HG03354 (cell line): ENCODE data around the gene ENTHD1.

ENCODE experiments used
- ATAC-seq: cut with Tn5 transposase; IDR thresholded peaks from one replicate; pipeline ENCODE4 v1.9.1; 2021; ENCODE audit warnings: mild to moderate bottlenecking; ENCODE audit not compliant: unreplicated experiment, poor library complexity, severe bottlenecking

Gene ENTHD1

DNA sequence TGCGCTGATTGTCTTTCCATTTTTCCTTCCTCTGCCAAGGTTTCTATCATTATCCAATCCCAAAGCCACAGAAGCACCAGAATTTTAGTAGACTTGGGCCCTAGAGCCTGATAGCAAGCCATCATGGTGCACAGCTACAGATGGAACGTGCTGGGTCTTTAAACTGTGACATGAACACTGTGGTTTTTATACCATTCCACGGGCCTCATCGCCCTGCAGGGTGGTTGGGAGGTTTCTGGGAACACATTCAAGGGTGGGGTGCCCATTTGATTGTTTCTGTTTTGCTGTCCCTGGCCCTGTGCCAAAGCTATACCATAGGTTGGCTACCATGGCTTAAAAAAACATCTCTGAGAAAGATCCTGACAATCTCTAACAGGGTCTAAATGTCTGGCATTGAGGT is 171.1 kb downstream of the ENTHD1 start:
- no peak for ATAC-seq

DNA sequence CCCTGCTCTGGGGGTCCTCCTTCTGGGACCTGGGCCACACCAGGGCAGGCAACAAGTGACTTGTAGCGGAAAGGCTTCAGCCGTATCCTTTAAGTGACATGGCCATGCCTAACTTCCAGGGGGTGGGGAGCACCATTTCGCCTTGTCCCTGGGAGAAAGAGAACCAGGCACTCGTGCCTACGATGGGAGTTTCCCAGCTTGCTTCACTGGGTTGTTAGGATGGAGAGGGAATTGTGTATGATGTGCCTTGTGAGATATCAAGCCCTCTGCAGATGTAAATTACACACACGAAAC is 171.6 kb downstream of the ENTHD1 start:
- ATAC-seq = no peak

DNA sequence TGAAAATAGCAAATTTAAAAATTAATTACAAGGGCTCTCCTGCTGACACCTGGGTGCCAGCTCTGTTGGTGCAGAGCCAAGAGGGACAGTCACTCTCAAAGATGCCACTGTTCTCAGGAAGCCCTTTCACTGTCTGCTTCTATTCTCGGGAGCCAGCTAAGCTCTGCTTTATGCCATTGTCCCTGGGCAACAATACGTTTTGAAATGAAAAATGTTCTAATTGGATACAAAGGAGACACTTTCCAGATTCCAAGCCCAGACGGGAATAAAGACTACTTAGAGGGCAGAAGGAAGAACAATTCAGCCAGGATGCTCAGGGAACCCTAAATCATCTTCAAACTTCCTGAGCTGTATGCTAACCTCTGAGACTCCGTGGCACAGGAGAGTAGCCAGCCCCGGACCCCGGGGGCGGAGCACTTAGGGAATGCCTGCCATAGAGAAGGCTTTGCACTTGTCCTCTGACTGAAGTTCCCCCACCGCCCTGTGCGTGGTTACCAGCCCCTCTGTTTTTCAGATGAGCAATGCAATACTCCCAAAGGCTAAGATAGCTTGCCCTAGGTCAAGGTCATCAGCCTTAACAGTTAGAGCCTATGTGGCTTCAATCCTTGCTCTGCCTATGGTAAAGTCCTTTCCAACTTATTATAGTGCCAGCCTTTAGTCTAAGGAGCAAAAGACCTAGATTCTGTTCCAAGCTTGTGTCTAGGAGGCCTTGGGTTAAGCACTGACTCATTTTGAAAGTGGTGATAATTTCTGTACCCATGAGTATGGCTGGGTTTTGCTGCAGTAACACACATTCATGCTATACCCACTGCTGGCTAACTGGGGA is 172.1 kb downstream of the ENTHD1 start:
- ATAC-seq = no peak

GRCh38 chr22:39719559-39720450 is 173.8 kb downstream of the ENTHD1 start:
- no peak for ATAC-seq

GRCh38 chr22:39718921-39719475 is 174.6 kb downstream of the ENTHD1 start:
- ATAC-seq = no peak

GRCh38 chr22:39718206-39718605 is 175.4 kb downstream of the ENTHD1 start:
- no peak for ATAC-seq

DNA sequence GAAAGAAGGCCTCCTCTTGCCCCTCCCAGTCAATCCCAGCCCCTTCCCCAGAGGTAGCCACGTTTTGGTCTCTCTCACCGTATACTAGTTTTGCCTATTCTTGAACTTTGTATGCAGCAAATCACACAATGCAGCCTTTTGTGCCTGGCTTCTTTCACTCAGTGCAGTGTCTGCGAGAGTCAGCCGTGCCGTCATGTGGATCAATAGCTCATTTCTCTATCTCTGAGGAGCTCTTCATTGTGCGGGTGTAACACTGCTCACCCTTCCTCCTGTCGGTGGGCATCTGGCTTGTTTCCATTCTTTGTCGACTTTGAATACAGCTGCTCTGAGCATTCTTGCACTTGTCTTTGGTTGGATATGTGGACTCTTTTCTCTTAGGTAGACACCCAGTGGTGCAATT is 176.5 kb downstream of the ENTHD1 start:
- ATAC-seq = no peak

DNA sequence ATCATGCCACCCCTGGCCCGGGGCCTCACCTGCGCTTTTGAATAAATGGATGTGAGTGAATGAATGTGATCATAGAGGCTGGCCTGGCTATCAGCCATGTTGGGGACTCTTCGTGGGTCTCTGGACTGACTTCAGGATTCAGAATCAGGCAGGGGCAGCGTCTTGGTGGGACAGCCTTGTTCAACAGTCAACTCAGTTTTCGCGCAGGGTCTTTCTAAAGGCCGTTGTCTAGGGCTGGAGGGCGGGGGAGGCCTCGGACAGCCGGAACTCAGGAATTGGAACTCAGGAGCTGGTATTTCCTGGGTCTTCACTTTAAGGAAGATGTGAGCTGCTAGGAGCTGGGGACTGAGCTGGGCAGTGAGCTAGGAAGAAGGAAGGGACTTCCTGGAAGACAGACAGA is 177.0 kb downstream of the ENTHD1 start:
- no peak for ATAC-seq

GRCh38 chr22:39715778-39716495 is 177.6 kb downstream of the ENTHD1 start:
- no peak for ATAC-seq

- ATAC-seq = no peak
Observed at GRCh38 chr22:39714321-39714720, 179.2 kb downstream of the ENTHD1 start.

DNA sequence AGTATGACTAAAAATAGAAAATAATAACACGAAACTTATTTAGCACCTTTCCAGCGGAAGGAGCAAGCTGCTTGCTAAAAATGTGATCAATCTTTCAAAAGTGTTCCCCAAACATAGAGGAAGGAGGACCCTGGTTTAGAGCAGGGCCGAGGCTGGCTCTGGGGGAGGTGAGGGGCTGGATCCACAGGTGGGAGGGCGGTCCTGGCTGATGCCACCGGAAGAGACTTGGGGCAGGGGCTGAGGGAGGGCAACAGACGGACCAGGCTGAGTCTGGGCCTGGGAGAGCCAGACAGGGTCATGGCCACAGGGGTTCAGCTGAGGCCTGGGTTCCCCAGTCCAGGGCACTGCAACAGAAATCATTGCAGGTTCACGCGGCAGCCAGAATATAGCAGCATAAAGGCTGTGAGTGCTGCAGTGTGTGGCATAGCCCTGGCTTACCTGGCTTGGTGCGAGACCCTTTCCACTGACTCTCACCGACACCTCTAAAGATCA is 179.7 kb downstream of the ENTHD1 start:
- no peak for ATAC-seq

DNA sequence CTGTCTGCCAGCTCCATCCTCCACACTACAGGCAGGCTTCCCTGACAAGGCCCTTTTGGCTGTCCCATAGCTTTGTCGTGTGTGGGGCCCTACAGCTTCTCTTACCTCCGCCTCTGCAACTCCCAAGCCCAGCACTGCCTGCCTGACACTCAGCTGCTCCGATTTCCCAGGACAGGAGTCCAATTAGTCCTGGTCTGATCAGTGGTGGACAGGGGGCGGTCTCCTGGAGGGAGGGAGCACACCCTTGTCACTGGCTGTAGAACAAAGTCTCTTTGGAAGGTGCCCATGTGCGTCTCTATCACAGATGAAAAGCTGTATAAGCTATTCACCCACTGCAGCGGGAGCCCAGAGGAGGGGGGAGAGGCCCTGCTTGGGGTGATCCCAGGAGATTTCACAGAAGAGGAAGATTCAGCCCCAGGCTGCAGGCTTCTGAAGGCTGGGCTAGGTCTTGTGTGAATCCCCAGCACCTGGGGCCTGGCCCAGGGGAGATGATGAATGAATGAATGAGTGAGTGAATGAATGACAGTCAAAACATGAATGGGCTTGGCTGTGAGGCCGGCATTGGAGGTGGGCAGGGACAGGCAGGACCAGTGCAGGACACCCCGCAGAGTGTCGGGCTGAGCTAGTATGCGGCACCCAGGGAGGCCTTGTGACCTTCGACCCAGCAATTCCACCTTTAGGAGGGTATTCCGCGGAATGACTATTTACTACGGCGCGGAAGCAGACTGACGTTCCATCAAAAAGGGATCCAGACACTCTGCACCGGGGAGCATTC is 180.6 kb downstream of the ENTHD1 start:
- no peak for ATAC-seq

- ATAC-seq = no peak
Observed at GRCh38 chr22:39712081-39712480, 181.5 kb downstream of the ENTHD1 start.

- no peak for ATAC-seq
Observed at GRCh38 chr22:39710380-39711150, 183.0 kb downstream of the ENTHD1 start.

DNA sequence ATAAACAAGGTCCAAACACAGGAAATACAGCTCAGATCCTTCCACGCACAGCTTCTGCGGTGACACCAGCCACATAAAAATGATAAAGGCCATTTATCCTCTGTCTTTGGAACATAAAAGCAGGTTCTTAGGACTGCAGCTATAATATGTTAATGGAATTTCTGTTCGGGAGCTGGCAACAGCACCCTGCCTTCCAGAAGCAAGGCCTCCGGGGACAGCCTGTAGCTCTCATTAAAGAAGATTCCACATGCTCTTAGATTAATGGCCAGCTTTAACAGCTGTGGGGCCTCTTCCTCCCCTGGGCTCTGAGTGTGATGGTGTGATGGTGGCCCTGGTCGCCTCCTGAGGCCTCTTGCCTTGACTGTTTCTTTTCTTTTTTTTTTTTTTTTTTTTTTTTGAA is 185.7 kb downstream of the ENTHD1 start:
- ATAC-seq = no peak

DNA sequence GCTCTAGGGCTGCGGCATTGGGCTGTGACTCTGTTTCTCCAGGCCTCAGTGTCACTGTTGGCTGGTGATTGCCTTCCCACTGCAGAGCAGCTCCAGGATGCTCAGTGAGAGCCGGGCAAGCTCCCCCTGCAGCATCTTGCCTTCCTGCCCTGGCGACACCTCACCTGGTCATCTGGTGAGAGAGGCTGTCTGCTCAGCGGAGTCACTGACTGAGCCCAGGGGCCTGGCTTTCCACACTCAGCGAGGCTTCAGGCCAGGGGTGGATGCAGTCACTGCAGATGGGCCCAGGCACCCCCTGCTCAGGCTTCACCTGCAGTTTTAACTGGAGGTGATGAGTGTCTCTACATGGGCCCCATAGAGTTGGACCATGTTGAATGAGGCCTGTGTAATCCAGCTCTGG is 186.2 kb downstream of the ENTHD1 start:
- no peak for ATAC-seq

DNA sequence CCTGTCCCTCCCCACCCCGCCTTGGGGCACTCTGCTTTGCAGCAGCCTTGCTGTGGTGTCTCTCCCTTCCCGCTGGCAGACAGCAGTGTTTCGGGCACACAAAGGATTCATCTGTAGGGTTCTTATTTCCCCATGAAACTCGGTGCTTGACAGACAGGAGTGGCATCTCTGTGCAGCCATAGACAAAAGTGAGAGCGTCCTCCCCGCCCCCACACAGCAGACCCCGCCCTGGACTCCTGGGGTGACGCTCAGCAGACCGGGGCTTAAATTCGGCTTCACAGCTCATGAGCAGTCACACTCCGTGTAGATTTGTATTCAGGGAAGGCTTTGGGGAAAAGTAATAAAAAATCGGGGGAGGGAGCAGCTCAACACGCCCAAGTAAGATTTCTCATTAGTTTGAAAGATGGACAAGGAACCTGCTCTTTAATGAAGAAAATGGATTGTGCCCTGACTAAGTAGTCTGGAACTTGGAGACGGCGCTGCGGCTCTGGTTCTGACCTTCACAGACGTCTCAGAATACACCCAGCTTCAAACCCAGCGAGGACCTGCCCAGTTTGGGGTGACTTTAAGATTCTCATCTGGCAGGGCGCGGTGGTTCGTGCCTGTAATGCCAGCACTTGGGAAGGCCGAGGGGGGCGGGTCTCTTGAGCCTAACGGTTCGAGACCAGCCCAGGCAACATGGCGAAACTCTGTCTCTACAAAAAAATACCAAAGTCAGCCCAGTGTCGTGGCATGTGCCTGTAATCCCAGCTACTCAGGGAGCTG is 187.0 kb downstream of the ENTHD1 start:
- ATAC-seq = no peak

- ATAC-seq = no peak
Observed at GRCh38 chr22:39705386-39705785, 188.2 kb downstream of the ENTHD1 start.
